ENCODE results near the gene UBR7.
A peak's percentile ranks its signal among the peaks of the same experiment; 100 is the strongest.
"Not testable (repeated sequence)": the region's sequence is repeated elsewhere in the genome, so short reads cannot be mapped to it uniquely, and the experiment has no call there.

UBR7 gene

GRCh38 chr14:93206793-93207467, at the start of gene UBR7, which contains the start of gene GON7:
Gene UBR7, plus strand, starts transcription at chr14:93207256. Its CDS starts 36 bp downstream, at chr14:93207292.
Gene GON7, minus strand, starts transcription at chr14:93207065. Its CDS starts 28 bp downstream, at chr14:93207037.
- peak; percentile 98 for DNase-seq (ENCODE audit: low spot score)

- not testable (repeated sequence) for DNase-seq (ENCODE audit: low spot score)
Observed at GRCh38 chr14:93158349-93158748, 48.7 kb upstream of the UBR7 start.

GRCh38 chr14:93159625-93160352, 47.3 kb upstream of the UBR7 start:
- DNase-seq (ENCODE audit: low spot score), result not testable (repeated sequence)

GRCh38 chr14:93160353-93160801, 46.7 kb upstream of the UBR7 start:
- DNase-seq (ENCODE audit: low spot score), result peak; percentile 41

GRCh38 chr14:93161411-93161940, 45.6 kb upstream of the UBR7 start:
- DNase-seq (ENCODE audit: low spot score), result no peak

GRCh38 chr14:93163564-93163963, 43.5 kb upstream of the UBR7 start:
- no peak for DNase-seq (ENCODE audit: low spot score)

- DNase-seq (ENCODE audit: low spot score), result not testable (repeated sequence)
Observed at GRCh38 chr14:93165271-93166265, 41.5 kb upstream of the UBR7 start.

- not testable (repeated sequence) for DNase-seq (ENCODE audit: low spot score)
Observed at GRCh38 chr14:93168610-93169009, 38.4 kb upstream of the UBR7 start.

- not testable (repeated sequence) for DNase-seq (ENCODE audit: low spot score)
Observed at GRCh38 chr14:93169619-93170018, 37.4 kb upstream of the UBR7 start.

GRCh38 chr14:93170141-93170540, 36.9 kb upstream of the UBR7 start:
- DNase-seq (ENCODE audit: low spot score), result not testable (repeated sequence)

GRCh38 chr14:93171376-93171775, 35.7 kb upstream of the UBR7 start:
- DNase-seq (ENCODE audit: low spot score), result no peak

GRCh38 chr14:93173943-93174395, 33.1 kb upstream of the UBR7 start:
- no peak for DNase-seq (ENCODE audit: low spot score)

GRCh38 chr14:93174731-93175130, 32.3 kb upstream of the UBR7 start:
- not testable (repeated sequence) for DNase-seq (ENCODE audit: low spot score)

- DNase-seq (ENCODE audit: low spot score), result no peak
Observed at GRCh38 chr14:93175492-93175891, 31.6 kb upstream of the UBR7 start.

GRCh38 chr14:93183596-93184317, 23.3 kb upstream of the UBR7 start:
- DNase-seq (ENCODE audit: low spot score), result no peak

- DNase-seq (ENCODE audit: low spot score), result peak; percentile 83
Observed at GRCh38 chr14:93184391-93185348, 22.4 kb upstream of the UBR7 start, which contains the start of the genes LYSET and MOAP1. Gene LYSET, plus strand, starts transcription at chr14:93185317. Its CDS starts 89 bp downstream, at chr14:93185406. Gene MOAP1, minus strand, starts transcription at chr14:93184897. Its CDS starts 655 bp downstream, at chr14:93184242.

GRCh38 chr14:93185349-93185720, 21.7 kb upstream of the UBR7 start:
- peak; percentile 53 for DNase-seq (ENCODE audit: low spot score)

GRCh38 chr14:93186466-93186865, 20.6 kb upstream of the UBR7 start:
- DNase-seq (ENCODE audit: low spot score), result no peak

- no peak for DNase-seq (ENCODE audit: low spot score)
Observed at GRCh38 chr14:93186956-93187355, 20.1 kb upstream of the UBR7 start.

Measured in cerebellar cortex (tissue), 1 donor.